GM12892 (cell line): Measurements from ENCODE around the gene CADM1.

Source experiments
- POLR2A ChIP-seq: IDR thresholded peaks from 2 replicates; pipeline ENCODE4 v1.6.1; 2011; ENCODE audit warnings: low read depth, low read length, control low read depth
- POLR2AphosphoS5 ChIP-seq: IDR thresholded peaks from 2 replicates; pipeline ENCODE4 v1.6.1; 2011; ENCODE audit warnings: low read depth, low read length, control low read depth

GRCh38 chr11:115481528-115481927, 22.7 kb downstream of the CADM1 start:
- TF ChIP-seq POLR2AphosphoS5 (no peak), POLR2A (no peak)
